ENCODE data around the gene FUOM. TPM values are rescaled to one million over a fixed set of nuclear protein-coding genes. Genes with fewer than 3 reads are reported as not detected.

FUOM gene
- total RNA-seq, 1 donor from 2014 or later: 20.4 TPM

- peak overlapping the region; percentile 69 for H3K4me3 Mint-ChIP-seq
- H3K27me3 Mint-ChIP-seq: peaks cover 5% of the 10 kb centered on the region
Measured at GRCh38 chr10:133306941-133307379, 50.9 kb downstream of the FUOM start.

DNA sequence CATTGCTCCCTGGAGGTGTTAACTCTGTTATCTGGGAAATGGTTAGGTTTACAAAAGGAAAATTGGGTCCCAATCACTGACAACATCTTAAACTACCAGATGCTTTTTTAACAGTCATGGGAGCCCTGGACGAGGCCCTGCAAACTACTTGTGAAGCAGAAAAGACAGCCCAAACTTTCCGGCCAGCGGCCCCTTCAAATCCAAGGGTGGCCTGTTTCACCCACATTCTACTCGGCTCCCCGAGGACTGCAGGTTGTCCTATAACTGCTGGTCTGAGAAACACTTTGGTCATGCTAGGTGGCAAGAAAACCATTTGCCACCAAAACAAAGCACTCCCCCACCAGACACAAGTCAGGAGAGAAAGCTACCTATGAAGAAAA, 51.7 kb downstream of the FUOM start:
- Mint-ChIP-seq H3K4me1 (ENCODE audit: unreplicated experiment) (peaks cover 19% of the 10 kb centered on the region), H3K9me3 (no peaks in the 10 kb centered on the region), H3K4me3 (no peak overlapping the region), H3K36me3 (peaks cover 7% of the 10 kb centered on the region), H3K27ac (no peak overlapping the region), H3K27me3 (peaks cover 5% of the 10 kb centered on the region)
- no peak for TF ChIP-seq CTCF (conservative IDR thresholded peaks at IDR 0.05)
- DNase-seq (ENCODE audit: extremely low spot score, unreplicated experiment): no peak

More at GRCh38 chr10:133306941-133307379, 50.9 kb downstream of the FUOM start:
- no peaks in the 10 kb centered on the region for H3K9me3 Mint-ChIP-seq
- H3K36me3 Mint-ChIP-seq: peaks cover 7% of the 10 kb centered on the region
- no peak for DNase-seq (ENCODE audit: extremely low spot score, unreplicated experiment)
- TF ChIP-seq CTCF (conservative IDR thresholded peaks at IDR 0.05): no peak
- H3K4me1 Mint-ChIP-seq (ENCODE audit: unreplicated experiment): peaks cover 19% of the 10 kb centered on the region
- peak overlapping the region; percentile 100 for H3K27ac Mint-ChIP-seq

Small RNA genes lying within 50 kb of the gene (microRNA-seq; reads per million reads assigned to microRNA genes)
- 1.7 reads per million for gene MIR3944

Other genes with a start within 250 kb of the FUOM start
- 2.7 and 6.4 TPM in 2 replicates for gene KNDC1, start 197.8 kb downstream of the FUOM start, total RNA-seq (ENCODE audit: low replicate concordance)
- gene UTF1, start 127.8 kb downstream of the FUOM start, total RNA-seq (ENCODE audit: low replicate concordance): not detected in 2 replicates
- not detected in 2 replicates for gene VENTX, start 120.2 kb downstream of the FUOM start, total RNA-seq (ENCODE audit: low replicate concordance)
- gene ADAM8, start 81.2 kb downstream of the FUOM start, total RNA-seq (ENCODE audit: low replicate concordance): 6.2 and 7.1 TPM in 2 replicates
- 57.9 and 58.6 TPM in 2 replicates for gene TUBGCP2, start 49.1 kb downstream of the FUOM start, total RNA-seq (ENCODE audit: low replicate concordance)
- 39.7 and 51.9 TPM in 2 replicates for gene ZNF511, start 49.1 kb downstream of the FUOM start, total RNA-seq (ENCODE audit: low replicate concordance)
- 3.6 and 8.5 TPM in 2 replicates for gene CALY, start 21.1 kb downstream of the FUOM start, total RNA-seq (ENCODE audit: low replicate concordance)
- 1.3 and 2.8 TPM in 2 replicates for gene PRAP1, start 10.6 kb downstream of the FUOM start, total RNA-seq (ENCODE audit: low replicate concordance)
- 106 and 127 TPM in 2 replicates for gene ECHS1, start 15.3 kb upstream of the FUOM start, total RNA-seq (ENCODE audit: low replicate concordance)
- gene PAOX, start 21.2 kb upstream of the FUOM start, total RNA-seq (ENCODE audit: low replicate concordance): 6.9 and 8.2 TPM in 2 replicates
- gene MTG1, start 36.1 kb upstream of the FUOM start, total RNA-seq (ENCODE audit: low replicate concordance): 79.1 and 89.6 TPM in 2 replicates
- gene SPRN, start 66.6 kb upstream of the FUOM start, total RNA-seq (ENCODE audit: low replicate concordance): 0.21 and 0.56 TPM in 2 replicates
- 1.2 and 1.4 TPM in 2 replicates for gene SCART1, start 95.9 kb upstream of the FUOM start, total RNA-seq (ENCODE audit: low replicate concordance)
- gene CYP2E1, start 169.3 kb upstream of the FUOM start, total RNA-seq (ENCODE audit: low replicate concordance): 0.53 and 0.62 TPM in 2 replicates
- gene SYCE1, start 207.6 kb upstream of the FUOM start, total RNA-seq (ENCODE audit: low replicate concordance): not detected in 2 replicates

All from type B pancreatic cell (in vitro differentiated cells).